IgD-negative memory B cell (primary cell): ENCODE measurements around the gene COX4I2. TPM values are rescaled to one million over a fixed set of nuclear protein-coding genes. Genes with fewer than 3 reads are reported as not detected.
A peak's percentile ranks its signal among the peaks of the same experiment; 100 is the strongest.

Experiments
- H3K27ac Mint-ChIP-seq, 3 donors: one replicate each; pipeline ENCODE4 v1.8.0; 2020 to 2022; ENCODE audit warnings: mild to moderate bottlenecking in 3 of 3, mixed read lengths in 3 of 3, moderate library complexity in 1 of 3
- H3K27me3 Mint-ChIP-seq: one replicate; pipeline ENCODE4 v1.8.0; 2021; ENCODE audit warnings: mixed read lengths
- H3K36me3 Mint-ChIP-seq: one replicate; pipeline ENCODE4 v1.8.0; 2020; ENCODE audit warnings: mild to moderate bottlenecking, mixed read lengths
- H3K4me1 Mint-ChIP-seq, 3 donors: one replicate each; pipeline ENCODE4 v1.8.0; 2020 to 2022; ENCODE audit warnings: mixed read lengths in 3 of 3, mild to moderate bottlenecking in 1 of 3
- H3K4me3 Mint-ChIP-seq, 4 donors: one replicate each; pipeline ENCODE4 v1.8.0; 2020 to 2022; ENCODE audit warnings: mild to moderate bottlenecking in 4 of 4, mixed read lengths in 4 of 4, moderate library complexity in 3 of 4
- H3K9me3 Mint-ChIP-seq, 3 donors: one replicate each; pipeline ENCODE4 v1.8.0; 2020 to 2021; ENCODE audit warnings: mixed read lengths in 3 of 3, mild to moderate bottlenecking in 1 of 3
- polyA plus RNA-seq: library from polyadenylated mRNA; unstranded; fragments of 300-500 nt; fragmentation: Illumina TruSeq; gene quantifications from one replicate; pipeline ENCODE4 v1.2.3, GENCODE V29; 2021

Gene COX4I2
- polyA plus RNA-seq, 1 donor from 2014 or later = 0.38 TPM

GRCh38 chr20:31684153-31685015 lies 46.7 kb downstream of the COX4I2 start:
- peaks cover 23 to 59% (median 30%) of the 10 kb centered on the region in 3 donors for H3K4me1 Mint-ChIP-seq
- peak overlapping the region; percentile 76 to 88 (median 80) for H3K27ac Mint-ChIP-seq
- H3K4me3 Mint-ChIP-seq = peak overlapping the region; percentile 3 to 88 (median 53)
- no peaks in the 10 kb centered on the region for H3K27me3 Mint-ChIP-seq
- H3K36me3 Mint-ChIP-seq = peaks cover 2% of the 10 kb centered on the region
- no peaks in the 10 kb centered on the region for H3K9me3 Mint-ChIP-seq

- Mint-ChIP-seq H3K9me3 (no peaks in the 10 kb centered on the region), H3K4me3 (peak overlapping the region in 3 of 4 donors; percentile 39 to 88 (median 88)), H3K27me3 (no peaks in the 10 kb centered on the region), H3K27ac (peak overlapping the region in 2 of 3 donors; percentile 63 to 88), H3K4me1 (peaks cover 17 to 47% (median 25%) of the 10 kb centered on the region in 3 donors), H3K36me3 (no peaks in the 10 kb centered on the region)
Measured at GRCh38 chr20:31685853-31686643, 48.3 kb downstream of the COX4I2 start.

GRCh38 chr20:31687777-31688176 lies 50.1 kb downstream of the COX4I2 start:
- Mint-ChIP-seq H3K4me3 (no peak overlapping the region), H3K27ac (no peak overlapping the region), H3K36me3 (peaks cover 1% of the 10 kb centered on the region), H3K27me3 (no peaks in the 10 kb centered on the region), H3K9me3 (no peaks in the 10 kb centered on the region), H3K4me1 (peaks cover 31 to 52% (median 33%) of the 10 kb centered on the region in 3 donors)

- Mint-ChIP-seq H3K27me3 (no peaks in the 10 kb centered on the region), H3K27ac (no peak overlapping the region), H3K36me3 (peaks cover 1% of the 10 kb centered on the region), H3K4me1 (peaks cover 29 to 42% (median 29%) of the 10 kb centered on the region in 3 donors), H3K9me3 (no peaks in the 10 kb centered on the region), H3K4me3 (no peak overlapping the region)
Measured at GRCh38 chr20:31689141-31689540, 51.4 kb downstream of the COX4I2 start.

- H3K4me1 Mint-ChIP-seq = peaks cover 22 to 31% (median 25%) of the 10 kb centered on the region in 3 donors
- no peaks in the 10 kb centered on the region for H3K9me3 Mint-ChIP-seq
- H3K36me3 Mint-ChIP-seq = peaks cover 1% of the 10 kb centered on the region
- no peaks in the 10 kb centered on the region for H3K27me3 Mint-ChIP-seq
- no peak overlapping the region for H3K27ac Mint-ChIP-seq
- no peak overlapping the region for H3K4me3 Mint-ChIP-seq
Measured at GRCh38 chr20:31690124-31690666, 52.5 kb downstream of the COX4I2 start.

- Mint-ChIP-seq H3K4me3 (peak overlapping the region in 3 of 4 donors; percentile 1 to 76 (median 53)), H3K36me3 (peaks cover 1% of the 10 kb centered on the region), H3K27me3 (no peaks in the 10 kb centered on the region), H3K27ac (peak overlapping the region in 2 of 3 donors; percentile 67 to 71), H3K4me1 (peaks cover 14 to 19% (median 15%) of the 10 kb centered on the region in 3 donors), H3K9me3 (no peaks in the 10 kb centered on the region)
Measured at GRCh38 chr20:31691646-31692275, 54.0 kb downstream of the COX4I2 start.

- Mint-ChIP-seq H3K27ac (peak overlapping the region in 1 of 3 donors; percentile 35), H3K36me3 (peaks cover 4% of the 10 kb centered on the region), H3K9me3 (no peaks in the 10 kb centered on the region), H3K27me3 (no peaks in the 10 kb centered on the region), H3K4me3 (no peak overlapping the region), H3K4me1 (peaks cover 15 to 17% (median 17%) of the 10 kb centered on the region in 3 donors)
Measured at GRCh38 chr20:31693402-31693801, 55.7 kb downstream of the COX4I2 start.

GRCh38 chr20:31693987-31694661 lies 56.4 kb downstream of the COX4I2 start:
- no peak overlapping the region for H3K4me3 Mint-ChIP-seq
- H3K36me3 Mint-ChIP-seq = peaks cover 5% of the 10 kb centered on the region
- H3K27ac Mint-ChIP-seq = peak overlapping the region; percentile 40 to 87 (median 74)
- no peaks in the 10 kb centered on the region for H3K9me3 Mint-ChIP-seq
- peaks cover 17 to 22% (median 18%) of the 10 kb centered on the region in 3 donors for H3K4me1 Mint-ChIP-seq
- no peaks in the 10 kb centered on the region for H3K27me3 Mint-ChIP-seq

Other genes with a start within 250 kb of the COX4I2 start
- not detected for gene DEFB119, start 247.3 kb upstream of the COX4I2 start, polyA plus RNA-seq
- gene DEFB121, start 231.7 kb upstream of the COX4I2 start, polyA plus RNA-seq = not detected
- gene DEFB123, start 197.3 kb upstream of the COX4I2 start, polyA plus RNA-seq = not detected
- not detected for gene DEFB124, start 162.8 kb upstream of the COX4I2 start, polyA plus RNA-seq
- not detected for gene REM1, start 162.6 kb upstream of the COX4I2 start, polyA plus RNA-seq
- gene HM13, start 123.5 kb upstream of the COX4I2 start, polyA plus RNA-seq = 109 TPM
- 2.2 TPM for gene ID1, start 32.6 kb upstream of the COX4I2 start, polyA plus RNA-seq
- gene BCL2L1, start 85.0 kb downstream of the COX4I2 start, polyA plus RNA-seq = 9.8 TPM
- 0.49 TPM for gene TPX2, start 101.4 kb downstream of the COX4I2 start, polyA plus RNA-seq
- gene MYLK2, start 181.4 kb downstream of the COX4I2 start, polyA plus RNA-seq = not detected
- not detected for gene FOXS1, start 207.7 kb downstream of the COX4I2 start, polyA plus RNA-seq
- not detected for gene DUSP15, start 232.6 kb downstream of the COX4I2 start, polyA plus RNA-seq
- gene TTLL9, start 232.7 kb downstream of the COX4I2 start, polyA plus RNA-seq = not detected